ENCODE measurements around the gene SEC24D. TPM values are rescaled to one million over a fixed set of nuclear protein-coding genes. Genes with fewer than 3 reads are reported as not detected.
"Not testable (repeated sequence)": the region's sequence is repeated elsewhere in the genome, so short reads cannot be mapped to it uniquely, and the experiment has no call there.

The SEC24D gene
- total and polyA plus RNA-seq, 9 of the 15 experiments (the other 6 are each of a cell fraction or from before 2014, with no cell fraction given): 7.1 to 22.5 (median 11.3) TPM

- TF ChIP-seq ZNF77 (CRISPR knock-in tag; IDR thresholded peaks at IDR 0.05): no peak
Observed at GRCh38 chr4:118797558-118798142, 38.3 kb downstream of the SEC24D start (continued).

- H3K27me3 ChIP-seq (ENCODE audit: control insufficient read depth in 2 of 2, insufficient read depth in 2 of 2, low read length in 2 of 2); H4K20me1 ChIP-seq (replicated peaks; ENCODE audit: control insufficient read depth, insufficient read depth, low read length); FAIRE-seq; H3K79me2 ChIP-seq (ENCODE audit: control insufficient read depth, insufficient read depth, low read length); ATAC-seq; H3K9me3 ChIP-seq (replicated peaks; ENCODE audit: control insufficient read depth, insufficient read depth, low read depth, low read length); in situ Hi-C loops (cut with MboI); H2AFZ ChIP-seq (ENCODE audit: low read depth, low read length); H3K4me3 ChIP-seq; H3K9me1 ChIP-seq (ENCODE audit: control insufficient read depth, insufficient read depth, low read length); H3K4me2 ChIP-seq (ENCODE audit: insufficient read depth, low read length); H3K9ac ChIP-seq (ENCODE audit: insufficient read depth in 1 of 2, low read depth in 2 of 2, low read length in 2 of 2); DNase-seq (ENCODE audit: extremely low read depth in 1 of 4, low spot score in 3 of 4); BruUV-seq (replicated peaks); intact Hi-C loops (cut with micrococcal nuclease); CTCF ChIA-PET (ENCODE audit: low intra/inter-chr PET ratio); H3K4me1 ChIP-seq (replicated peaks in 1 of 2; ENCODE audit: control insufficient read depth in 2 of 2, insufficient read depth in 2 of 2, low read length in 2 of 2); POLR2A ChIA-PET; H3K27ac ChIP-seq (ENCODE audit: extremely low read depth, low read depth, low read length): not testable (repeated sequence)
- 0 out of 2 replicates have a peak, but pooled peaks have one; percentile 20 for TF ChIP-seq POLR2G (IDR thresholded peaks at IDR 0.05; ENCODE audit: low read depth, low read length)
- peaks cover 14% of the 10 kb centered on the region for H3K36me3 ChIP-seq (ENCODE audit: control insufficient read depth, insufficient read depth, low read length)
- WGBS (ENCODE audit: insufficient coverage, low coverage, missing lambda C conversion rate): 83% methylated on average over 23 of the region's 58 CpGs
Observed at GRCh38 chr4:118791690-118792446, 44.1 kb downstream of the SEC24D start.

- in situ Hi-C loops (cut with MboI): no loop called here
- ATAC-seq (no peak), FAIRE-seq (no peak), DNase-seq (ENCODE audit: extremely low read depth in 1 of 4, low spot score in 3 of 4) (no peak)
- Histone ChIP-seq H3K79me2 (ENCODE audit: control insufficient read depth, insufficient read depth, low read length) (no peaks in the 10 kb centered on the region), H2AFZ (ENCODE audit: low read depth, low read length) (no peak overlapping the region), H3K9ac (ENCODE audit: insufficient read depth in 1 of 2, low read depth in 2 of 2, low read length in 2 of 2) (no peak overlapping the region), H3K27ac (ENCODE audit: extremely low read depth, low read depth, low read length) (no peak overlapping the region), H3K27me3 (ENCODE audit: control insufficient read depth in 2 of 2, insufficient read depth in 2 of 2, low read length in 2 of 2) (no peaks in the 10 kb centered on the region), H3K4me3 (no peak overlapping the region), H4K20me1 (replicated peaks; ENCODE audit: control insufficient read depth, insufficient read depth, low read length) (no peaks in the 10 kb centered on the region), H3K9me1 (ENCODE audit: control insufficient read depth, insufficient read depth, low read length) (no peaks in the 10 kb centered on the region), H3K4me1 (replicated peaks in 1 of 2; ENCODE audit: control insufficient read depth in 2 of 2, insufficient read depth in 2 of 2, low read length in 2 of 2) (no peaks in the 10 kb centered on the region), H3K4me2 (ENCODE audit: insufficient read depth, low read length) (no peak overlapping the region), H3K36me3 (ENCODE audit: control insufficient read depth, insufficient read depth, low read length) (peaks cover 2% of the 10 kb centered on the region; the same call in 1 of the 3 replicates), H3K9me3 (replicated peaks; ENCODE audit: control insufficient read depth, insufficient read depth, low read depth, low read length) (no peaks in the 10 kb centered on the region)
- ChIA-PET POLR2A (no interaction called here), CTCF (ENCODE audit: low intra/inter-chr PET ratio) (no interaction called here)
- WGBS (ENCODE audit: insufficient coverage, low coverage, missing lambda C conversion rate): 70% methylated on average over 5 of the region's 5 CpGs
- intact Hi-C loops (cut with micrococcal nuclease): no loop called here
- BruUV-seq (replicated peaks): no TSS peak
- TF ChIP-seq ZNF174 (CRISPR knock-in tag; IDR thresholded peaks at IDR 0.05) (no peak), MAFK (IDR thresholded peaks at IDR 0.05; ENCODE audit: low read length) (no peak), ELF1 (tag; IDR thresholded peaks at IDR 0.05) (no peak), XRCC5 (IDR thresholded peaks at IDR 0.05; ENCODE audit: low read depth, low read length) (no peak), ZC3H11A (IDR thresholded peaks at IDR 0.05; ENCODE audit: low read depth, low read length) (no peak), NCOA4 (IDR thresholded peaks at IDR 0.05; ENCODE audit: partially characterized antibody) (no peak), CHAMP1 (IDR thresholded peaks at IDR 0.05) (no peak), NRF1 (conservative IDR thresholded peaks at IDR 0.05 in 1 of 2, IDR thresholded peaks at IDR 0.05 in 1 of 2) (no peak)
Observed at GRCh38 chr4:118790544-118790943, 45.4 kb downstream of the SEC24D start.
